Activated CD8-positive, alpha-beta T cell treated with anti-CD3 and anti-CD28 coated beads for 36 hours (primary cell): ENCODE data around the gene NAA80. TPM values are rescaled to one million over a fixed set of nuclear protein-coding genes. Genes with fewer than 3 reads are reported as not detected.

Source experiments
- ATAC-seq: fragments of 200-7000 bp; cut with Tn5 transposase; one replicate; pipeline ENCODE4 v1.10.0; 2021; ENCODE audit warnings: mild to moderate bottlenecking, moderate library complexity
- CTCF ChIA-PET: fragments of 350-600 bp; sonication (Branson Sonifier 250); formaldehyde crosslinking; loops from one replicate; lab custom pipeline; 2021; ENCODE audit warnings: antibody characterized with exemption; lab: Charles Lee
- POLR2A ChIA-PET: fragments of 350-600 bp; sonication (Branson Sonifier 250); formaldehyde crosslinking; loops from one replicate; lab custom pipeline; 2021; ENCODE audit warnings: antibody characterized with exemption; lab: Charles Lee
- DNase-seq: peaks from one replicate; pipeline ENCODE4 v3.0.0-alpha.2; 2020
- H3K27ac Mint-ChIP-seq: one replicate; pipeline ENCODE4 v1.8.0; 2021; ENCODE audit warnings: mild to moderate bottlenecking, mixed read lengths
- H3K27me3 Mint-ChIP-seq: one replicate; pipeline ENCODE4 v1.8.0; 2021; ENCODE audit warnings: mixed read lengths
- H3K36me3 Mint-ChIP-seq: one replicate; pipeline ENCODE4 v1.8.0; 2021; ENCODE audit warnings: low read depth, mixed read lengths
- H3K4me1 Mint-ChIP-seq: one replicate; pipeline ENCODE4 v1.8.0; 2021; ENCODE audit warnings: low read depth, mixed read lengths
- H3K4me3 Mint-ChIP-seq: one replicate; pipeline ENCODE4 v1.8.0; 2021; ENCODE audit warnings: mild to moderate bottlenecking, moderate library complexity, mixed read lengths
- H3K9me3 Mint-ChIP-seq: one replicate; pipeline ENCODE4 v1.8.0; 2021; ENCODE audit warnings: mixed read lengths
- CTCF ChIP-seq: fragments of 200-600 bp; IDR thresholded peaks from one replicate; pipeline ENCODE4 v1.8.0; 2022; ENCODE audit warnings: antibody characterized with exemption, mild to moderate bottlenecking
- intact Hi-C: fragments of 100-400 bp; cut with micrococcal nuclease; formaldehyde crosslinking; loops from one replicate; pipeline ENCODE4 v1.10.0; 2022
- total RNA-seq, 2 experiments: library from RNA; stranded (reverse); gene quantifications; one replicate each; pipeline ENCODE4 v1.2.3, GENCODE V29; 2021

NAA80 gene
- total RNA-seq, 2 experiments from 2014 or later, result 23.2 to 23.4 TPM

DNA sequence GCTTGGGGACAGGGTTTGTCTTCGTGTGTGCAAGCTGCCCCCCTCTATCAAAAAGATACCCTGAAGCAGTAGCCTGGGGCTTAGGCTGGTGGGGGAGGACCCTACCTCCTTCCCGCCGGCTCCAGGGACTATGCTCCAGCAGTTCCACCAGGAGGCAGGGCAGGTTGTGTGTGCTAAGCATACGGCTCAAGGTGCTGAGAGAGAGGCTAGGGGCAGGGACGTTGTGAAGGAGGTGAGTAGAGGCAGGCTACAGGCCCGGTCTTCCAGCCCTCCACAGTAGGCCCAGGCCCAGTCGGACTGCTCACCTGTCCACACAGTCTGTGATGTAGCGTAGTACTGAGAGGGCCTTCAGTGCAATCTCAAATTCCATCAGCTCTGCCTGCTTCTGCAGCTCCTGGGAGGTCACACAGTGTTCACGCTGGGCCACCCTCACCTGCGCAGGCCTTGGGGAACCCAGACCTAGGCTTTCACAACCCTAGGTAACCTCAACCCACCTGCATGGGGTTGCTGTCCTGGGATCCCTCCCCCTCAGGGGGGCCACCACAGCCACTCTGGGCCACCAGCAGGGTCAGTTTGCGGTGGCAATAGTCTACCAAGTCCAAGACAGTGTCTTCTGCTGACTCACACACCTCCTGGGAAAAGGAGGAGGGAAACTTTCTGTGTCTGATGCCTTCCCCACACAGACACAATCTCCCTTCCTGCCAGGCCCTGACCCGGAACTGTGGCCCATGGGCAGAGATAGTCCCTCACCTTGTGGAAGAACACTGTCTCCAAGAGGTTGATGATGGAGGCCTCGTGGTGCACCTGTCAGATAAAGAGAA is 43.8 kb upstream of the NAA80 start:
- H3K4me1 Mint-ChIP-seq, result peaks cover 36% of the 10 kb centered on the region
- CTCF ChIA-PET, result interaction anchor here (1.2 to 1.5 kb wide), 2 partner anchors 14 to 230 kb away, joined by 3 read pairs; no protein-coding TSS in a partner anchor
- H3K27me3 Mint-ChIP-seq, result no peaks in the 10 kb centered on the region
- intact Hi-C loops, result no loop called here
- no peak overlapping the region for H3K4me3 Mint-ChIP-seq
- DNase-seq (no peak), ATAC-seq (no peak)
- H3K36me3 Mint-ChIP-seq, result peaks cover 28% of the 10 kb centered on the region
- POLR2A ChIA-PET, result interaction anchor here (0.9 to 12.3 kb wide), 5 partner anchors 9 to 227 kb away, joined by 3 to 137 read pairs (median 10); partner anchors contain the start of genes C3orf18, CYB561D2, HEMK1 and HYAL3
- no peaks in the 10 kb centered on the region for H3K9me3 Mint-ChIP-seq
- TF ChIP-seq CTCF, result no peak
- peak overlapping the region; percentile 42 for H3K27ac Mint-ChIP-seq

DNA sequence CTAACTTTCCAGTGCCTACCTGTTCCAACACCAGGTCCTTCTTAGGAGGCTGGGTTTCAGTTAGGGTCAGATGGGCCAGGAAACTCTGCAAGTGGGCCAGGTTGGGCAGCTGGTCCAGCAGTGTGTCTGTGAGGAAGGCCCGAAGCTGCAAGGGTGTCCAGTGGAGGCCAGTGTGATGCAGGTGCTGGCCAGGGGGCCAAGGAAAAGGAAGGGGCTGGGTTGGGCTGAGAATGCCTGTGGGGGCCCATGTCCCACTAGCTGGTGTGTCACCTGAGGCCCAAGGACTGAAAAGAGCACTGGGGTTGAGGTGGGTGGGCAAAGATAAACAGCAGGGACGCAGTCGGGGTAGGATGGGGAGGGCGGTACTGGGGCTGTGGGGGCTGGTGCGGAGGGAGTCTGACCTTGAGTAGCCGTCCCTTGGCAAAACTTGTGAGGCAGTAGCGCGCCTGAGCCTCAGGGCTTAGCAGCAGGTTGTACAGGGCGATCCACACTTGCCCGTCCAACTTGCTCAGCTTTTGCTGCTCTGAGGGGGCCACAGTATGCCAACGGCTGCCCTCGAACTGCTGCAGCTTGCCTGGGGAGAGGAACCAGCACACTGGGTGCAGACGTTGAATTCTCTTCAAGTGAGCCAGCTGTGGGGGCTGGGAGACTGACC is 42.9 kb upstream of the NAA80 start:
- Mint-ChIP-seq H3K27me3 (no peaks in the 10 kb centered on the region), H3K4me3 (peak overlapping the region; percentile 88), H3K4me1 (peaks cover 27% of the 10 kb centered on the region), H3K36me3 (peaks cover 27% of the 10 kb centered on the region), H3K27ac (peak overlapping the region; percentile 30), H3K9me3 (no peaks in the 10 kb centered on the region)
- intact Hi-C loops, result no loop called here
- TF ChIP-seq CTCF, result no peak
- ATAC-seq (no peak), DNase-seq (no peak)
- ChIA-PET POLR2A (interaction anchor here (0.9 to 12.3 kb wide), 4 partner anchors 10 to 228 kb away, joined by 3 to 137 read pairs (median 32); partner anchors contain the start of genes C3orf18, CYB561D2, HEMK1 and NPRL2), CTCF (interaction anchor here (1.5 kb wide), 1 partner anchor 231 kb away, joined by 3 read pairs; no protein-coding TSS in a partner anchor)

DNA sequence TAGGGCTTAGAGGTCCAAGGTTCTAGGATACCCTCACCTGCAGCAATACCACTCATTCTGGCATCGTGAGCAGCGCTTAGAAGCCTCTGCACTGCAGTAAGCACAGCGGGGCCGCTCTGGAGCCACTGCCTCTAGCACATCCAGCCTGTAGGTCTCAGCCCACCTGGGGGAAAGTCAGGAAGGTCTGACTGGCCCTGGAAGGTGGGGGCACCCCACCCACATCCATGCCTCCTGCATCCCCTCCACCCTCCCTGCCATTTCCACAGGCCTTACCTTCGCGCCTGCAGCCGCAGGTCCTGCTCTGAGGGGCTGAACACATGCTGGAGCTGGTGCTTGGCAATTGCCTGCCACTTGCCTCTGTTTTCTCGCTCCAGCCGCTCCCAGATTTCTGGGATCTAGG is 42.3 kb upstream of the NAA80 start:
- ATAC-seq (no peak), DNase-seq (peak; percentile 41)
- ChIA-PET CTCF (interaction anchor here (0.9 to 1.5 kb wide), 5 partner anchors 9 to 231 kb away, joined by 3 to 7 read pairs (median 3); partner anchors contain the start of genes CYB561D2, HYAL3, NAA80 and NPRL2), POLR2A (interaction anchor here (0.9 to 12.3 kb wide), 9 partner anchors 10 to 269 kb away, joined by 3 to 137 read pairs (median 11); partner anchors contain the start of genes C3orf18, CISH, CYB561D2 and HEMK1)
- no peak for TF ChIP-seq CTCF
- intact Hi-C loops, result no loop called here
- no peaks in the 10 kb centered on the region for H3K27me3 Mint-ChIP-seq
- peaks cover 24% of the 10 kb centered on the region for H3K4me1 Mint-ChIP-seq
- H3K36me3 Mint-ChIP-seq, result peaks cover 30% of the 10 kb centered on the region
- H3K4me3 Mint-ChIP-seq, result peak overlapping the region; percentile 88
- H3K27ac Mint-ChIP-seq, result peak overlapping the region; percentile 87
- no peaks in the 10 kb centered on the region for H3K9me3 Mint-ChIP-seq

GRCh38 chr3:50340448-50341329 is 41.5 kb upstream of the NAA80 start, which contains the start of gene RASSF1:
TSS of gene RASSF1 (minus strand) at chr3:50340836. CDS start at chr3:50340805, 31 bp downstream.
- Mint-ChIP-seq H3K9me3 (no peaks in the 10 kb centered on the region), H3K27ac (peak within 1 kb of the TSS; percentile 91), H3K4me1 (peaks cover 26% of the 10 kb centered on the region), H3K4me3 (peak within 1 kb of the TSS; percentile 88), H3K27me3 (no peaks in the 10 kb centered on the region), H3K36me3 (peaks cover 37% of the 10 kb centered on the region)
- no peak for TF ChIP-seq CTCF
- peak; percentile 37 for ATAC-seq
- intact Hi-C loops, result no loop called here
- DNase-seq, result peak; percentile 87
- ChIA-PET POLR2A (interaction anchor here (0.7 to 12.3 kb wide), 11 partner anchors 8 to 270 kb away, joined by 3 to 137 read pairs (median 5); partner anchors contain the start of genes C3orf18, CISH, CYB561D2 and HEMK1), CTCF (interaction anchor here (0.9 to 1.5 kb wide), 7 partner anchors 9 to 273 kb away, joined by 3 to 7 read pairs (median 3); partner anchors contain the start of genes CYB561D2, HYAL3, NAA80 and NPRL2)
